ENCODE data around the gene SERPINB1. TPM values are rescaled to one million over a fixed set of nuclear protein-coding genes. Genes with fewer than 3 reads are reported as not detected.
A peak's percentile ranks its signal among the peaks of the same experiment; 100 is the strongest.

Gene SERPINB1
- total and polyA plus RNA-seq, 10 of the 15 experiments (the other 5 are each of a cell fraction or from before 2014, with no cell fraction given): 0.45 to 2.4 (median 0.83) TPM

GRCh38 chr6:2866171-2866846 lies 24.6 kb upstream of the SERPINB1 start:
- in situ Hi-C loops (cut with MboI) (no loop called here), intact Hi-C loops (cut with micrococcal nuclease; ENCODE audit: unreplicated experiment) (loop anchor here (2.0 to 10.0 kb wide), 2 partner anchors 20 to 338 kb away; no protein-coding TSS in a partner anchor)
- RAD21 ChIA-PET (ENCODE audit: unreplicated experiment): interaction anchor here (1.0 to 7.3 kb wide), 14 partner anchors 10 to 74 kb away, joined by 3 to 92 read pairs (median 7); partner anchors contain the start of gene SERPINB1
- H3K79me2 ChIP-seq (ENCODE audit: control insufficient read depth, insufficient read depth, low read length): no peaks in the 10 kb centered on the region
- no TSS peak for BruUV-seq (replicated peaks)
- peak overlapping the region; percentile 79 for H3K4me2 ChIP-seq (ENCODE audit: control insufficient read depth, insufficient read depth)
- no peaks in the 10 kb centered on the region for H4K20me1 ChIP-seq (ENCODE audit: control insufficient read depth, insufficient read depth)
- 16% methylated on average over 8 of the region's 8 CpGs for WGBS (ENCODE audit: insufficient coverage, insufficient replicate concordance, low lambda C conversion rate, missing lambda C conversion rate)
- peak; percentile 74 for ATAC-seq
- peak overlapping the region; percentile 31; the same call in 1 of the 2 replicates for H3K9ac ChIP-seq (ENCODE audit: control insufficient read depth, insufficient read depth, low read length)
- H3K4me1 ChIP-seq (ENCODE audit: control insufficient read depth, insufficient read depth, low read length): peaks cover 48% of the 10 kb centered on the region
- peak; percentile 23 for FAIRE-seq
- H3K27me3 ChIP-seq (replicated peaks in 1 of 2; ENCODE audit: control insufficient read depth in 2 of 2, insufficient read depth in 2 of 2, low read length in 1 of 2): no peaks in the 10 kb centered on the region
- POLR2A ChIA-PET: interaction anchor here (0.5 to 9.9 kb wide), 8 partner anchors 10 to 1532 kb away, joined by 3 to 126 read pairs (median 11); partner anchors contain the start of gene SERPINB1
- peak overlapping the region; percentile 46 for H2AFZ ChIP-seq (ENCODE audit: control insufficient read depth, low read depth, low read length)
- no peaks in the 10 kb centered on the region for H3K36me3 ChIP-seq (ENCODE audit: control insufficient read depth in 2 of 2, insufficient read depth in 2 of 2, low read length in 1 of 2)
- H3K9me3 ChIP-seq (replicated peaks; ENCODE audit: control insufficient read depth, insufficient read depth, low read length): peaks cover 10% of the 10 kb centered on the region; the same call in 2 of the 3 replicates
- CTCF ChIA-PET: interaction anchor here (1.3 to 5.5 kb wide), 10 partner anchors 10 to 75 kb away, joined by 3 to 57 read pairs (median 11); no protein-coding TSS in a partner anchor
- H3K4me3 ChIP-seq: no peak overlapping the region
- peak overlapping the region; percentile 67 for H3K27ac ChIP-seq (ENCODE audit: control insufficient read depth, insufficient read depth)
- SMC1A ChIA-PET (ENCODE audit: uncharacterized antibody, unreplicated experiment): interaction anchor here (0.8 to 10.2 kb wide), 18 partner anchors 8 to 74 kb away, joined by 3 to 136 read pairs (median 8); no protein-coding TSS in a partner anchor
- peak; percentile 76 for DNase-seq (ENCODE audit: low read depth, low spot score)
- TF ChIP-seq ATF7 (IDR thresholded peaks at IDR 0.05; ENCODE audit: low read depth): peak; percentile 85
- TF ChIP-seq CHD1 (IDR thresholded peaks at IDR 0.05; ENCODE audit: low read depth, low read length): 0 out of 2 replicates have a peak, but pooled peaks have one; percentile 67
- TF ChIP-seq MEF2A (IDR thresholded peaks at IDR 0.05; ENCODE audit: insufficient read depth, low read depth, low read length): peak; percentile 69; the same call in 1 of the 2 replicates
- peak; percentile 24; the same call in 1 of the 2 replicates for TF ChIP-seq CREM (IDR thresholded peaks at IDR 0.05; ENCODE audit: low read depth)
- TF ChIP-seq IKZF2 (IDR thresholded peaks at IDR 0.05): peak; percentile 72 to 74
- peak; percentile 68; the same call in 1 of the 2 replicates for TF ChIP-seq NFIC (IDR thresholded peaks at IDR 0.05; ENCODE audit: low read depth, low read length)
- peak; percentile 48; the same call in 1 of the 2 replicates for TF ChIP-seq FOXM1 (IDR thresholded peaks at IDR 0.05; ENCODE audit: low read depth, low read length)
- peak; percentile 24; the same call in 1 of the 2 replicates for TF ChIP-seq GABPA (IDR thresholded peaks at IDR 0.05; ENCODE audit: low read depth)
- peak; percentile 64 for TF ChIP-seq CUX1 (IDR thresholded peaks at IDR 0.05; ENCODE audit: insufficient replicate concordance, low read depth, low read length)
- 0 out of 2 replicates have a peak, but pooled peaks have one; percentile 22 for TF ChIP-seq RCOR1 (conservative IDR thresholded peaks at IDR 0.05; ENCODE audit: low read depth, low read length)
- peak; percentile 50; the same call in 1 of the 2 replicates for TF ChIP-seq JUND (IDR thresholded peaks at IDR 0.05; ENCODE audit: low read depth, low read length)
- TF ChIP-seq EP300 (IDR thresholded peaks at IDR 0.05; ENCODE audit: borderline replicate concordance in 1 of 2, control insufficient read depth in 1 of 2, low read depth in 2 of 2, low read length in 2 of 2): peak; percentile 62 to 87; a peak in 2 of 4 replicates
- TF ChIP-seq NR2F1 (conservative IDR thresholded peaks at IDR 0.05): 0 out of 2 replicates have a peak, but pooled peaks have one; percentile 59
- no peak for TF ChIP-seq STAT3 (IDR thresholded peaks at IDR 0.05; ENCODE audit: low read depth, low read length)
- TF ChIP-seq BMI1 (IDR thresholded peaks at IDR 0.05; ENCODE audit: borderline replicate concordance): 0 out of 2 replicates have a peak, but pooled peaks have one; percentile 17
- 0 out of 2 replicates have a peak, but pooled peaks have one; percentile 18 for TF ChIP-seq RB1 (IDR thresholded peaks at IDR 0.05; ENCODE audit: borderline replicate concordance)
- no peak for TF ChIP-seq EGR1 (IDR thresholded peaks at IDR 0.05; ENCODE audit: borderline replicate concordance in 1 of 2, low read depth in 2 of 2, low read length in 2 of 2)
- peak; percentile 75; the same call in 1 of the 2 replicates for TF ChIP-seq SMARCA5 (IDR thresholded peaks at IDR 0.05)
